KBM-7 (cell line): ENCODE data around the gene RPL31.
A peak's percentile ranks its signal among the peaks of the same experiment; 100 is the strongest.

Experiments used
- DNase-seq: peaks from one replicate; pipeline ENCODE4 v3.0.0-alpha.2; 2015
- in situ Hi-C: fragments of 300-500 bp; cut with MboI; formaldehyde crosslinking; loops from 2 replicates; pipeline ENCODE4 v1.14.3; 2020; ENCODE audit warnings: low sequenced_read_pairs, low pct_unique_long_range_greater_than_20kb, mixed read lengths

The RPL31 gene

GRCh38 chr2:101001691-101002561 is at the start of gene RPL31:
Gene RPL31, plus strand, starts transcription at chr2:101002289. Its CDS starts 413 bp downstream, at chr2:101002702.
- DNase-seq, result peak; percentile 96
- in situ Hi-C loops, result no loop called here

GRCh38 chr2:100952512-100952911 is 49.6 kb upstream of the RPL31 start:
- no peak for DNase-seq
- in situ Hi-C loops, result no loop called here

DNA sequence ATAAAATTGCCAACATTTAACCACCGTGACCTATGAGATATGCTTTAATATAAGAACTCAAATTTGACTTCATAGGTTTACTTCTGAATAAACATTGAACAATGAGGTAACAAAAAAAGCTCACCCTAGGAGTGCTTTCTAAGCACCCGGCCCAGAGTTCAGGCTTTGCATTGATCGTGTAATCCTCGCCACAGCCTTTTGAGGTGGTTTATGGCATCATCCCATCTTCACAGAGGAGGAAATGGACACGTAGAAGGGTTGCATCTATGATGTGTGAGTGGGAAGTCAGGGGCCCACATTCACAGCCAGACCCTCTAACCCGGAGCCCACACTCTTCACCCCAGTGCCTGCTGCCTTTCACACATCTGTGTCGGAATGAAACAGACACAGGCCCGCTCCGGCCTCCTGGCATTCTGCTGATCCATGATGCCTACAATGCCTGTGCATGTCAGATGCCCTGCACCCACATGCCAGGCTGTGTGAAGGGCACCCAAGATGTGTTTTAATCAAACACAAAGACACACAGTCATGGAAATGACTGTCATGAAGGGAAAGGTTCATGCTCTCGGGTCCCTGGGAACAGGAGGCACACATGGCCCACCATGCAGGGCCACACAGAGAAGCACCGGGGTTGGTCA is 48.6 kb upstream of the RPL31 start:
- DNase-seq, result no peak
- in situ Hi-C loops, result no loop called here

DNA sequence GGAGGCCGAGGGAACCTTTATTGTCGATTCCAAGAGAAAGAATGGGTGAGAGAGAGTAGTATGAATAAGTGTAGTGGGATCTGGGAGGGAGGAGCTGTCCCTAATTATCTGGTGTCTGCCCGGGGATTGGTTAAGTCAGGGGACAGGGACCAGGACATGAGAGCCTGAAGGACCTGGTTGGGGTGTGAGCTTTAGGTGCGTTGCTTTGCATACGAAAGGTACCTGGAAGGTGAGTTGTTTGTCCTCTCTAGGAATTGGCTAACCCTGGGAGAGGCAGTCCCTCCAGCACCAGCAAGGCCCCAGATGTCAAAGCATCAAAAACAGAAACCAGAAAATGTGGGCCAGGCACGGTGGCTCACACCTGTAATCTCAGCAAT is 48.1 kb upstream of the RPL31 start:
- in situ Hi-C loops, result no loop called here
- no peak for DNase-seq

- DNase-seq, result no peak
- in situ Hi-C loops, result no loop called here
Measured at GRCh38 chr2:100955226-100955625, 46.9 kb upstream of the RPL31 start.

DNA sequence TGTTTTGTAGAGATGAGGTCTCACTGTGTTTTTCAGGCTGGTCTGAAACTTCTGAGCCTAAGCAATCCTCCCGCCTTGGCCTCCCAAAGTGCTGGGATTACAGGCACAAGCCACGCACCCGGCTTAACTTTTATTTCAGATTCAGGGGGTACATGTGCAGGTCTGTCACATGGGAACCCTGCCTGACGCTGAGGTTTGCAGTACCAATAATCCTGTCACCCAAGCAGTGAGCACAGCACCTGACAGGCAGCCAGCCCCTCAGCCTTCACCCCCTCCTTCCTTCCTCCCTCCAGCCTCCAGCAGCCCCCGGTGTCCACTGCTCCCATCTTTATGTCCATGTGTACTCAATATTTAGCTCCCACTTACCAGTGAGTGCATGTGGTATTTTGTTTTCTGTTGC is 46.0 kb upstream of the RPL31 start:
- DNase-seq, result no peak
- in situ Hi-C loops, result no loop called here

- in situ Hi-C loops, result no loop called here
Measured at GRCh38 chr2:100957996-100958653, 44.0 kb upstream of the RPL31 start.

GRCh38 chr2:100959225-100959880 is 42.7 kb upstream of the RPL31 start:
- no peak for DNase-seq
- in situ Hi-C loops, result no loop called here

More at GRCh38 chr2:100957996-100958653, 44.0 kb upstream of the RPL31 start:
- no peak for DNase-seq

- DNase-seq, result no peak
- in situ Hi-C loops, result no loop called here
Measured at GRCh38 chr2:100960688-100961087, 41.4 kb upstream of the RPL31 start.

DNA sequence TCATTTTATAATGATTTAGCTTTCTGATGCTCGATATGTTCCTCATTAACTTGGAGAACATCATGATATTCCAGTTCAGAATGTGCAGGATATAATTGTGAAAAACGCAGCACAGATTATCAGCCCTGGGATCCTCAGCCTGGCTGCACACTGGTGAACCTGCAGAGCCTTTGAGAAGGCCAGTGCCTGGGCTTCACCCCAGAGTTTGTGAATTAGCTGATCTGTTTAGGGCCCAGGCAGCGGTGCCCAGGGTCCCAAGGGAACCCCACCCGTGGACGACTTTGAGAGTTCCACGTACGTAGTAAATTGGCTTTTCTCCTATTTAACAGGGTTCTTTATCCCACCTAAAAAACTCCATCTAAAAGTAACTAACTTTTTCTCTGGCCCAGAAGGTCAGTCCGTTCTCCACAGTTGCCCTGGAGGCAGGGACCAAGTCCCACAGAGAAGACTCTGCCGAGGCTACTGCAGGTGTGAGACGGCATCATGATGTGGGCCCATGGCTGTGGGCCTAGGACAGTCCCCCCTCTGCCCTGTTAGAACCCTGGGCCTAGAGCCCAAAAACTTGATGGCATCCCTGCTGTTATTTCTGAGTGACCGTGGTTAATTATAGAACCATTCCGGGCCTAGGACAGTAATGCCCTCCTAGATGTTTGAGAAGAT is 39.6 kb upstream of the RPL31 start:
- in situ Hi-C loops, result no loop called here
- no peak for DNase-seq

- in situ Hi-C loops, result no loop called here
- DNase-seq, result no peak
Measured at GRCh38 chr2:100963026-100963375, 39.1 kb upstream of the RPL31 start.

GRCh38 chr2:100964222-100964621 is 37.9 kb upstream of the RPL31 start:
- in situ Hi-C loops, result no loop called here

DNA sequence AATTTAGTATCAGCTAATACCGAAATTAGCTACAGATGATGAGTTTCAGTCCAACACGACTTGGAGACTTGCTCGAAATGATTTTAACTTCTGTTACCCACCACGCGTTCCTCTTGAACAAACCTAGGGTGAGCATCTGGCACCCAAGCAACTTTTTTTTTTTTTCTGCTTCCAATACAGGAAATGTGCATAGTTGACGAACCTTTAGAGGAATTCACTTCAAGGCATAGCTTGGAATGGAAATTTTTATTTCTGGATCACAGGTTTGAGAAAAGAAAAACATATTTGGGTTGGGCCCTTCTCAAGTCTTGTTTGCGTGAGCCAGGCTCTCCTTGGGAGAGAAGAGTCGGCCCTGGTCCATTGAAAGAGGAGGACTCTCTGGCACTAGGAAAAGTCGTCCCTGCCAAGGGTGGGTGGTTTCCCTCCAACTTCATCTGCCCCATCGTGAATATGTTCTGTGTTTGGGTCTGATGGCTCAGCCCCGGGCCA is 37.4 kb upstream of the RPL31 start:
- in situ Hi-C loops, result no loop called here
- no peak for DNase-seq

More at GRCh38 chr2:100964222-100964621, 37.9 kb upstream of the RPL31 start:
- no peak for DNase-seq

- in situ Hi-C loops, result no loop called here
- DNase-seq, result no peak
Measured at GRCh38 chr2:100965596-100965995, 36.5 kb upstream of the RPL31 start.

- no peak for DNase-seq
- in situ Hi-C loops, result no loop called here
Measured at GRCh38 chr2:100967716-100968115, 34.4 kb upstream of the RPL31 start.

DNA sequence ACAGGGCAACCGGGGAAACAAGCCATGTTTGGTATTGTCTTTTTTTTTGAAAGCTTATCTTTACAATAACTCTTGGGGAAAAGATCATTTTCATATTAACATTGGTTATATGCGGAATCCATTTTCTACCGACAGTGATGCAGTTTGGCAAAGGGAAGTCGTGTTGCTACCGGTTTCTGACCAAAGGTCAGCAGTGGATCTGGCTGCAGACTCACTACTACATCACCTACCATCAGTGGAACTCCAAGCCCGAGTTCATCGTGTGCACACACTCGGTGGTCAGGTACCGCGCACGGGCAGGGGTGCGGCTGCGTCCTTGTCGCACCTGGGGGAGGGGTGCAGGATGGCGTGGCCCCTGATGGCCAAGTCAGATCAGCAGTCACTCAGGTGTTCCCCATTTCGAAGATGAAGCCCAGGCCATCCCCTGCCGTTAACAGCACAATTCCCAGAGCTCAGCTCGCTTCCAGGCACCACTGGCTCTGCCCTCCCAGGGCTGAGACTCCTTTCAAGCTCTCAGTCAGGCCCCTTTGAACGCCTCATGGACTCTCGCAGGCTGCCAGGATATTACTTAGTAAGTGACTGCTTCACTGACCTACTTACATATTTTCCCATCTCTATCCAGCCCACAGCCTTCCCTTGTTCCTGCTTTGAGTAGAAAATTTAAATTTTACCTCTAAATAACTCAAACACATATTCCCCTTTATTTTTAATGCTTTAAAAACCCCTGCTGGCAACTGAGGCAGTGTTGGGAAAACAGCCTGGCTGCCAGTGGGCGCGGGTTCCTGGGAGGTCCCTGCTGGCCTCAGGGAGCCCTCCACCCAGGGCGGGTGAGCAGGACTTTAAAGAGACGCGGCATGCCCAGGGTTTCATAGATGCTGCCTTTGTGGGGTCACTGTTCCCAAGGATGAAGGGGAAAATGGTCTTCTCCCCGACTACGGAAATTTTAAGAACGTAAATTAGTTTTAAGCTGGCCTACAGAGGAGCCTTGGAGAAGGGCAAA is 33.6 kb upstream of the RPL31 start:
- in situ Hi-C loops, result no loop called here
- DNase-seq, result no peak

DNA sequence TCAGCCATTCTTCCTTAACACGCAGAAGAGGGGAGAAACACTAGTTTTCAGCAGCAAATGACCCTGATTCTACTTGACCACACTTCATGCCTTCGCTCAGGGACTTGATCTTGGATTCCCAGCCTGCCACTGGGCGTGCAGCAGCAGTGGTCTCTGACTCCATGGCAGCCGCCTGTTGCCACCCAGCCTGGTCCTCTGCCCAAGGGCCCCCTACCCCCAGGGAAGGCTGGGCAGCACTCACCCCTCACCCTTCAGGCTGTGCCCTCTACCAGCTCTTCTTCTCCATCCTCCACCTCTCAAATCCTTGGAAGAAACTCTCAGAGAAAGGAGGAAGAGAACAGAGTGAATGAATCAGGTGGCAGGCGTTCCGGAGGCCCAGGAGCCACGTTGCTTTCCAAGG is 32.1 kb upstream of the RPL31 start:
- in situ Hi-C loops, result no loop called here
- no peak for DNase-seq

GRCh38 chr2:100971221-100971620 is 30.9 kb upstream of the RPL31 start:
- no peak for DNase-seq
- in situ Hi-C loops, result no loop called here
